A673 (cell line): ENCODE data around the gene ALG8.
"Not testable (repeated sequence)": the region's sequence is repeated elsewhere in the genome, so short reads cannot be mapped to it uniquely, and the experiment has no call there.

Source experiments
- CTCF ChIP-seq: fragments of 300-800, 200-600 bp; sonication (generic); conservative IDR thresholded peaks from 2 replicates; pipeline ENCODE4 v1.5.1; 2017; ENCODE audit warnings: low read depth, mild to moderate bottlenecking, antibody characterized with exemption, low read length, moderate library complexity, mixed read lengths
- EZH2 ChIP-seq: fragments of 200-600 bp; sonication (generic); IDR thresholded peaks from 2 replicates; pipeline ENCODE4 v1.6.1; 2017; ENCODE audit warnings: borderline replicate concordance, low read depth, mild to moderate bottlenecking, mixed read lengths, antibody characterized with exemption, low read length; ENCODE audit not compliant: poor library complexity, severe bottlenecking

GRCh38 chr11:78086521-78087074 is 52.8 kb downstream of the ALG8 start:
- not testable (repeated sequence) for TF ChIP-seq CTCF, EZH2
